C1 segment of cervical spinal cord (tissue), 14 donors: Measurements from ENCODE around the gene DLX5.

ENCODE experiments used
- DNase-seq, 14 donors: peaks; one replicate each; lab custom pipeline; 2025; lab: John Stamatoyannopoulos, UW

Gene DLX5

DNA sequence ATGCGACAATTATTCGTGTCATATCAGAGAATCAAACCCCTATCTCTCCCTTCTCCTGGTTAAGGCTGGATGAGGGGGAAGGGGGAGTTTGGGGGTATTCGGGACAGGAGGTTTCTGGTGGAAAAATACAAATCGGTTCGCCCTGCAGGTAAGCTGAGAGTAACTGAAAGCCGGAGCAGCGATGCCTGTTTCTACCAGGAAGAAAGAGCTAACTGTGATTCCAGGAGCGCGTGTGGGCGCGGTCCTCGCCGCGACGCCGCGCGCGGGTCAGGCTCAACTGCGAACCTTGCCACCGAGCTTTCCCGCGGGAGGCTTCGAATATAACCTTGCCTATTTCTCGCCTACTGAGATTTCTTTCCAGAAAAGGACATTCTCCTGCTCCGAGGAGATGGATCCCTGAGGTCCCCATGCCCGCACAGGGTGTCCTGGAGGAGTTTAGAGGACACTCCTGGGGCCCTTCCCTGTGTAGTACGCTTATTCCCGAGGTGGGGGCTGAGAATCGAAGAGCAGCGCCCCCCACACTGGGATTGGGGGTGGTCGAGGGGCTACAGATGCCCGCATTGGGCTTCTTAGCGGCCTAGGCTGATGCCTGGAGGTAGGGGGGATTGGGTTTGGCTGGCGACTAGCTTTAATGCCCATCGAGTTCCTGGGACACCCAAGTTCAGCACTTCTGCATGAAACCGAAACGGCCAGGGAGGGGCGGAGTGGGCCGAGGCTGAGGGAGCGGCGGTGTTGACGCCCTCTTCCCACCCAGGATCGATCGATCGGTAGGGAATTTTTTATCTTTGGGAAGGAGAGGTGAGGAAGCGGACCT, 32.2 kb downstream of the DLX5 start:
- DNase-seq: no peak

DNA sequence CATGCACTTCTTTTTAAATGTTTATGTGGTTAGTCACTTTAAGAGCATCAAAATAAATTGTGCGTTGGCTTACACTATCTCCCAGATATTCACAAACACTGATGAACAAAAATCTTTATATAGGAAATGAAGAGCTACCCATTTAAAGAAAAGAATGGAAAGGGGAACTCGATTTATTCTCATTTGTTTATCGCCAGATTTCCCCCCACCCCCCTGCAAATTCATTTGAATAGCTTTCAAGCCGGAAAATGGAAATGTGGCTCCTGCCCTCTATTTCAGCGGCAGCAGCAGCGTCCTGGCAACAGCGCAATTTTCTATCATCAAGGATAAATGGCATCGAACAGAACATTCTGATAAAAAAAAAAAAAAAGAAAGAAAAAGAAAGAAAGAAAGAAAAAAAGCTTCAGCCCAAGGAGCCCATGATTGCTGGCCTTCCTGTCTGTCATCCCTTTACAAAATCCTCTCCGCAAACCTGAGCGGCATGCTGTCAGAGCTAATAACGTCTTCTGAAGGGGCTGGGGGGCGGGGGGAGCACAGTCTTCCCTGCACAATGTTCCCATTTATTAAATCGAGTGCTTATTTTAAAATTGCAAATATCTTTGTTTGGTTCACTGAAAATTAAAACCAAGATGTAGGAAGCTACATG, 33.0 kb downstream of the DLX5 start:
- DNase-seq: no peak

DNA sequence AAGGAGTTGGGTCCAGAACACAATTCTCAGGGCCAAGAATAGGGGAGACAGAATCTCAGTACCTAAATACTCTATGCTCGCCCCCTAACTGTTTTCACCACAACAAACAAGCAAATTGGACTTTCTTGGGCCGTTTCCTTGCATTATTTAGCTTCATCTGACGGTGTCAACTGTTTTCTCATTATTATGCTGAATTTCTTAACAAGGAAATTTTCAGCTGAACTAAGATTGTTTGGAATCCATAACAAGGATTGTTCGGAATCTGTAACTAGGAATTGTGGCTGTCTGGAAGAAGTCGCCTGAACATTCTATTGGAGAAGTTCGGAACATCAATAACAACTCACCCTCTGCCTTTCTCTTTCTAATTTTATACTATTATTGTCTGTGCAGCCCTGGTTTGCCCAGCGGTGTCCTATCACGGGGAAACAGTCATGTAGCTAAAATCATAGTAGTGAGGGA, 34.7 kb downstream of the DLX5 start:
- no peak for DNase-seq

DNA sequence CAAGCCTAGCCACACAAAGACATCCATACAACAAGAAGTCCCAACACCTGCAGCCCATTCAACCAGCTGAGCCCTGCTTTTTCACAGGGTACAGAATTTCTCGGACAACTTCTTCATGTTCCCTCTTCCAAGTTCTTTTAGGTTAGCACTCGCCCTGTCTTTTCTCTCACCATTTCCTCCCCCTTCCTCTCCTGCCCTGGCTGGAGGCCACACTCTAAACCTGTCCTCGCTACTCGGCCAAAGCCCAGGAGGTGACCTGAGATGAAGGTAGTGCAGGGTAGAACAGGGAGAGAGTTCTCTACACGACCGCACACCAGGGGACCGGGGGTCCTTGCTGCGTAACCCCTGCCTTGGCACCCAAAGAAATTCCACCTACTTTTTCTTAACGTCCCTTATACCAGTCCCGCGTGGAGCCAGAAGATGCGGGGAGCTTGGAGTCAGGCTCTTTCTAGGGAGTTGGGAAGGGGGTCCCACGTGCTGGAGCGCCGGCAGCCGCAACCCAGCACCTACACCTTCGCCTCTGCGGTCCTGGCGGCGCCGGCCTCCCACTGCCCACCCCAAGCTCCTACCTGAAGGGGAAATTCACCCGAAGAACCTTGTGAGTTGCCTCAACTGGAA, 35.3 kb downstream of the DLX5 start:
- DNase-seq: no peak

DNA sequence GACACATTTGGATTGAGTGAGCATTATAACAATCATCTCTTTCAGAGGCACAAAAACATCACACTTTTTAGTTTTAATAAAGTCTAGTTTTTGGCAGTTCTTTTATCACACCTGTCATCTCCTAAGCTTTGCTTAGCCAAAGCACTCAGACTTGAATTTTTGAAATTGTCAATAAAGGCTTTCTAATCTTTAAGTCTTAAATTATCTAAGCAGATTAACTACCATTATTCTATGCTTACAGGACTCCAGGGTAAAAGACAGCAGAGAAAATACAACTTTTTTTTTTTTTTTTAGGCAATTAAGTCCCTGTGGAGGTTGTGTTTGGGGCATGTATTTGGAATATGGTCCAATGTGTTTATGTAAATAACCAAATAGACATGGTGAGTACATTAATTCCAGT, 36.9 kb downstream of the DLX5 start:
- DNase-seq: no peak

DNA sequence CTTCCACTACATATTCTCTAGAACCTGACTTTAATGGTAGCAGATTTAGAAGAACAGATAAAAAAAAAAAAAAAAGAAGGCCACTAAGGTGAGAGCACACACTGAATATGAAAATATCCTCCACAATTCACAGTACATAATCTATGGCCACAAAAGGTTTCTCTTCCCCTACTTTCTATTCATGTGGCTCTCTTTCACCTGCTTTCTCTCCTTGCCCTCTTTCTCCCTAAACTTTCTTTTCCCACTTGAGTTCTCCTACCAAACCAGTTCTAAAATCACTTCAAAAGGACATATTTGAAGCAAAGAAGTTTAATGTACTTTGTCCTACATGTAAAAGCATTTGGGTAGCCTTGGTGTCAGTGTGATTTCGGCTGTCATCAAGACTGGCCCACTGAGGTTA, 37.7 kb downstream of the DLX5 start:
- DNase-seq: no peak

DNA sequence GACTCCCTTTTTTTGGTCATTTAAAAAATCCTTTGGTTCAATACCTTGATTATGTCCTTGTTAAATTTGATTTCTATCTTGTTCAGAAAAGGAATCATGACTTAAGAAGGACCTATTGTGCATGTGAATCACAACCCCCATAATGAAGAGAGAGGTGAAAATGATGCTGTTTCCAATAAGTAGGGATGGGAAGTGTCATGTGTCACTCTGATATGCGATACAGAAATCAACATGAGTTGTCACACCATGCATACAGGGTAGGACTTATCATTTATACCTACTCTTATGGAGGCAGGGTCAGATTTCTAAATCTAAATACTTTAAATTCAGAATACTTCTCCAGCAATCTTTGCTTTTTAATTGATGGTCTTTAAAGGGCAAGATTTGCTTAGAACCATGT, 38.6 kb downstream of the DLX5 start:
- no peak for DNase-seq

DNA sequence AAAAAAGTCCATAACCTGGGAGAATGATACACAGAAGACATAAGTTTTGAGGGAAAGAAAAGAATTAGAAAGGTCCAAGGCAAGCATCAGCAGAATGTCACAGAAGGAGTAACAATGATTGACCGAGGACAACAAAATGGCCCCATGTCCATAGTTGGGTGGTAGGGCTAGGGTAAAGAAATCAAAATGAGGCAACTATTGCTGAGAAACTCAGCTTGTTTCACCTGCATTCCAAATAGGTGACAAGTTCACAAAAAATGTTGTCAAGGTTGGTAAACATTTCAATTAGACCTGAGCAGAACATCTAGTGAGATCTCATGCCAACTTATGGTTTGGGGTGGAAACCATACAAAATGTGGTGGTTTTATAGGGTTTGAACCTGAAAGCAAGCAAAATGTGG, 42.0 kb downstream of the DLX5 start:
- DNase-seq: no peak

DNA sequence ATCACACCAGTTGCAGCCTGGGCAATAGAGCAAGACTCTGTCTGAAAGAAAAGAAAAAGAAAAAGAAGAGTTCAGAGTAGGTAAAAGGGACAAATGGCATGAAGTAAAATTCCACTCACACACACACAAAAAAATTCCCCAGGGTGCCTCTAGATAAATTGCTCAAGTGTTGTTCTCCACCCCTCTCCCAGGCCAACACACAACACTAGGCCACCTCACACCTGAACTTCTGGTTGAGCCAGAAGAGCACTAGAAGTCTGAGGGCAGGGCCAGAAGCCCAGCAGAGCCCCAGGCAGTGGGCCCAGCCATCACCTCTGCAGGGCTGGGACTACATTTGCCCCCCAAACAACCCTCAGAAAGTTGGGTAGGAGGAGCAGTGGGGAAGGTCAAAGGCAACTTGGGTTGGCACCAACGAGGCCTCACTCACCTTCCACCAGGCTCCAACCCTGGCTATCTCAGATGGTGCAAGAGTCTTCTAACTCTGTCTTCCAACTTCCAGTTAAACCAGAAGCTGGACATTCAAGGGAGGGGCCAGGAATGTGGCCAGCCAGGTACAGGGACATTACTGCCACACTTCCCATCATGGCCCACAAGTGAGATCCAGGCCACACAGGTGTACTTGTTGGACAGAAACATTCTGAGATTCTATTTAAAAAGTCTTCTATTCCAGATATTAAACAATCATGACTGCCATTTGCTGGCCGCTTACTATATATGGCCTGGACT, 44.9 kb downstream of the DLX5 start:
- no peak for DNase-seq

DNA sequence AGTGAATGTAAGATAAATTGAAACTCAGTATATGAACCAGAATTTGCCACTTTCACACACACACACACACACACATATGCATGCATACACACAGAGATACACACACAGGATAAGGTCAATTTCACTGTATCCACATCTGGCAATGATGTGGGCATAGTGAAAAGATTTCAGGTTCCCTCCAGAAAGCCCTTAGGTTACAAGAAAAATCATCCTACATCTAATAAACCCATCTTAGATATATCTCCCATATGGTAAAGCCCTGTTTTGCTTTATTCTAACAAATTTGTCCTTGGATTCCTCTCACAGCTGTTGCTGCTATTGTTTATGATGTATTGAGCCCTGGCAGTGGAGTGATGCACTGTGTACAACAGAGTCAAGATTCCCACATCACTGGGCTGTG, 47.2 kb downstream of the DLX5 start:
- no peak for DNase-seq

DNA sequence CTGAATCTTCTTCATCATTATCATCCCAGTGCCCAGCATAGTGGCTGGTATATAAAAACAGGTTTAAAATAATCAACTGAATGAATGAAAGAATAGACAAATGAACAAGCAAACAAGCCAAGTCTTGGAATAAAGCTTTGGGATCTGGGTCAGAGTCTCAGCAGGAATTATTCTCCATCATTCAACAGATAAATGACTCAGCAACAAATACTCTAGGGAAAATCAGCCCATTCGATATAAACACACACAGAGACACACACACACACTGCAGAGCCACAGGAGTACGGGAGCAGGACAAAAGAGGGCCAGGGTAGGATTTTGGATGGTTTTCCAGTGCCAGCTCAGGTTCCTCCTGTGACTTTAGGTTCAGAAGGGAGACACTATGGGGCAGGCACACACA, 48.5 kb downstream of the DLX5 start:
- no peak for DNase-seq

DNA sequence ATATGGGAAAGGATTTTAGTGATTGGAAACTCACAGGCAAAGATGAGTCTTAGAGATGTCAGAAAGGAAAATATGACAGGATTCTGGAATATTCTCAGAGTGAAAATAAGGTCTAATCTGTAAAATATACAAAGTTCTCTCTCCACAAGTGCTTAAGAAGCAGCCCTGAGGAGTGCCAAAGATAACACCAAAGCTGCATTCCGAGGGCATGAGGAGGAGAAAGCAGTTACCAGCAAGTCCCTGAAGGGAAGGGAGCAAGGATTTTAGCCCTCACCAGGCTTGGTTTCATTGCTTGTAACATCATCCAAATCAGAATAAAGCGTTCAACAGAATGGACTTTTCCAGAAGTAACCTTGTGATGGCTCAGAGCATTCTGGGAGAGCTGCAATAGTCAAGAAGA, 50.6 kb downstream of the DLX5 start:
- DNase-seq: no peak

DNA sequence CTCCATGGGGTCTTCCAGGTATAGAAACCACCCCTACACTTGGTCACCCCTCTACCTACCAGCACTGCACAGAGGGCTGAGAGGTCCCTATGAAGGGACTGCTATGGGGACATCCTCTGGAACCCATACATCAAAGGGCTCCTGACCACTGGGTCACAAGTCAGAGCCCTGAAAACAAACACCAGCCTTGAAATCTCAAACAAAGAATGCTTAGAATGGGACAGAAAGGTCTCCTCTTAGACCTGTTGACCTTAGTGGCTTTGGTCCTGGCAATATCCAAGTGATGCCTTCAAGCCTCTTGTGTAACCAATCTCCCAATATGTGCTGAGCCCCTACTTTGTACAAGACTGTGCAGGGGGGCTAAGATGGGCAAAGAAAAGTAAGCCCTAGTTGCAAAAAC, 53.9 kb downstream of the DLX5 start:
- DNase-seq: no peak
